MG63 (cell line): Measurements from ENCODE around the gene MB. TPM values are rescaled to one million over a fixed set of nuclear protein-coding genes. Genes with fewer than 3 reads are reported as not detected.

Experiments
- total RNA-seq: library from RNA; depleted of rRNA; stranded (reverse); fragments of >200 nt; shearing (Covaris generic); gene quantifications from 2 replicates; pipeline ENCODE4 v1.2.3, GENCODE V29; 2014; ENCODE audit warnings: low replicate concordance; rRNA removed

Gene MB
- total RNA-seq, 1 experiment from 2014 or later = 6.3 TPM

Other genes with a start within 250 kb of the MB start
- gene HMOX1, start 236.2 kb downstream of the MB start, total RNA-seq = 36.1 and 66.9 TPM in 2 replicates
- 72.8 and 117 TPM in 2 replicates for gene MCM5, start 217.2 kb downstream of the MB start, total RNA-seq
- 0.56 TPM in 1 of 2 replicates, not detected in the other for gene RASD2, start 76.5 kb downstream of the MB start, total RNA-seq
- 8.5 and 9.9 TPM in 2 replicates for gene APOL6, start 31.1 kb upstream of the MB start, total RNA-seq
- not detected in 2 replicates for gene APOL5, start 100.5 kb upstream of the MB start, total RNA-seq